PFSK-1 (cell line): Measurements from ENCODE around the gene PDE4B.

ENCODE experiments used
- POLR2AphosphoS5 ChIP-seq: IDR thresholded peaks from 2 replicates; pipeline ENCODE4 v1.6.1; 2012; ENCODE audit warnings: low read depth, mild to moderate bottlenecking, control low read depth, low read length, moderate library complexity
- SIN3A ChIP-seq: IDR thresholded peaks from 2 replicates; pipeline ENCODE4 v1.6.1; 2012; ENCODE audit warnings: mild to moderate bottlenecking, low read length, moderate library complexity, borderline replicate concordance; ENCODE audit not compliant: insufficient read depth
- TAF1 ChIP-seq: IDR thresholded peaks from 2 replicates; pipeline ENCODE4 v1.6.1; 2012; ENCODE audit warnings: low read length, control low read depth, borderline replicate concordance; ENCODE audit not compliant: insufficient read depth
- TF ChIP-seq, protein P1 (sequence below), 2 experiments: IDR thresholded peaks; 2 replicates each; pipeline versions ENCODE4 v1.6.1 to v1.8.0; 2011 to 2012; ENCODE audit warnings: low read depth in 2 of 2, low read length in 2 of 2, control low read depth in 1 of 2, inconsistent platforms in 1 of 2, mild to moderate bottlenecking in 1 of 2, moderate library complexity in 1 of 2; ENCODE audit not compliant: insufficient read depth in 1 of 2

DNA sequence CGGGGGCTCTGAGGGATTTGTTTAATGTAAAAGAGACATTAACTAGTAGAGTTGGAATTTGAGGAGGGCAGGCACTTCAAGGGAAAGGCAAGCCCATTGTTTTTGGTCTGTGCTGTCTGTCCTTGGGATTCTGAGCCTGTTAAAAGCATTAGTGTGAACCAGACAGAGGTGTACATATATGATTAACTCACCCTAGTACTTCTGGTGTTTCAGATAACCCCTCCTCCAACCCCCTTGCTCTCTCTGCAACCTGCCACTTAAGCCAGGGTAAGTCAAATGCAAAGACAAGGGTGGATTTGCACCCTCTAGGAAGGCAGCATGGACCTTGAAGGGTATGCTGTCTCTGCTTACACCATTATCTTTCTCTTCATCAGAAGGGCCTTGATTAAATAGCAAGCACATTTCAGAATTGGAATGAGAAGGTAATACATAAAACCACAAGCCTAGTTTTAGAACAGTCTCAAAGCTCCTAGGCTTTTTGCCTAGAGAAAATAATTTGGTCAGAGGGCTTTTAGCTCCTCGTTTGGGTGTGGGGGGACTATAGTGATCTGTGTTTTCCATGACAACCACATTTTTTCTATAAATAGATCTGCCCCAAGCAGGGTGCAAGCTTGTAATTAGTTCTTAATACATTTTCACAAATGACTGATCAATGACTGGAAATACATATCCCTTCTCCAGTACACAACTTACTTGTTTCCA lies 620.6 kb downstream of the PDE4B start:
- TF ChIP-seq SIN3A (no peak), POLR2AphosphoS5 (no peak), TAF1 (no peak)
- TF ChIP-seq, protein P1, sequence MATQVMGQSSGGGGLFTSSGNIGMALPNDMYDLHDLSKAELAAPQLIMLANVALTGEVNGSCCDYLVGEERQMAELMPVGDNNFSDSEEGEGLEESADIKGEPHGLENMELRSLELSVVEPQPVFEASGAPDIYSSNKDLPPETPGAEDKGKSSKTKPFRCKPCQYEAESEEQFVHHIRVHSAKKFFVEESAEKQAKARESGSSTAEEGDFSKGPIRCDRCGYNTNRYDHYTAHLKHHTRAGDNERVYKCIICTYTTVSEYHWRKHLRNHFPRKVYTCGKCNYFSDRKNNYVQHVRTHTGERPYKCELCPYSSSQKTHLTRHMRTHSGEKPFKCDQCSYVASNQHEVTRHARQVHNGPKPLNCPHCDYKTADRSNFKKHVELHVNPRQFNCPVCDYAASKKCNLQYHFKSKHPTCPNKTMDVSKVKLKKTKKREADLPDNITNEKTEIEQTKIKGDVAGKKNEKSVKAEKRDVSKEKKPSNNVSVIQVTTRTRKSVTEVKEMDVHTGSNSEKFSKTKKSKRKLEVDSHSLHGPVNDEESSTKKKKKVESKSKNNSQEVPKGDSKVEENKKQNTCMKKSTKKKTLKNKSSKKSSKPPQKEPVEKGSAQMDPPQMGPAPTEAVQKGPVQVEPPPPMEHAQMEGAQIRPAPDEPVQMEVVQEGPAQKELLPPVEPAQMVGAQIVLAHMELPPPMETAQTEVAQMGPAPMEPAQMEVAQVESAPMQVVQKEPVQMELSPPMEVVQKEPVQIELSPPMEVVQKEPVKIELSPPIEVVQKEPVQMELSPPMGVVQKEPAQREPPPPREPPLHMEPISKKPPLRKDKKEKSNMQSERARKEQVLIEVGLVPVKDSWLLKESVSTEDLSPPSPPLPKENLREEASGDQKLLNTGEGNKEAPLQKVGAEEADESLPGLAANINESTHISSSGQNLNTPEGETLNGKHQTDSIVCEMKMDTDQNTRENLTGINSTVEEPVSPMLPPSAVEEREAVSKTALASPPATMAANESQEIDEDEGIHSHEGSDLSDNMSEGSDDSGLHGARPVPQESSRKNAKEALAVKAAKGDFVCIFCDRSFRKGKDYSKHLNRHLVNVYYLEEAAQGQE (IDR thresholded peaks at IDR 0.05; ENCODE audit: insufficient read depth in 1 of 2, low read depth in 2 of 2, low read length in 2 of 2), result no peak
